GM23248 (cell line): ENCODE results near the gene ETS1. TPM values are rescaled to one million over a fixed set of nuclear protein-coding genes. Genes with fewer than 3 reads are reported as not detected.

Experiments
- DNase-seq: peaks from one replicate; pipeline ENCODE4 v3.0.0-alpha.2; 2015
- H2AFZ ChIP-seq: fragments of 200-600 bp; sonication (generic); 2 replicates; pipeline ENCODE4 v1.6.1; 2016; ENCODE audit warnings: antibody characterized with exemption
- H3F3A ChIP-seq: fragments of 200-600 bp; sonication (generic); 2 replicates; pipeline ENCODE4 v1.6.1; 2016; ENCODE audit warnings: mild to moderate bottlenecking, antibody characterized with exemption, mixed run types; ENCODE audit not compliant: insufficient read depth
- H3K27ac ChIP-seq: fragments of 200-600 bp; sonication (generic); 2 replicates; pipeline ENCODE4 v1.5.1; 2016; ENCODE audit warnings: mild to moderate bottlenecking
- H3K27me3 ChIP-seq: fragments of 200-600 bp; sonication (generic); replicated peaks from 2 replicates; pipeline ENCODE4 v1.6.1; 2016; ENCODE audit warnings: mild to moderate bottlenecking; ENCODE audit not compliant: insufficient read depth
- H3K36me3 ChIP-seq: fragments of 200-600 bp; sonication (generic); 2 replicates; pipeline ENCODE4 v1.6.1; 2016; ENCODE audit warnings: low read depth, mild to moderate bottlenecking
- H3K4me1 ChIP-seq: fragments of 200-600 bp; sonication (generic); 2 replicates; pipeline ENCODE4 v1.6.1; 2016; ENCODE audit warnings: mild to moderate bottlenecking; ENCODE audit not compliant: insufficient read depth
- H3K4me2 ChIP-seq: fragments of 200-600 bp; sonication (generic); one replicate; pipeline ENCODE4 v1.6.1; 2016; ENCODE audit warnings: mild to moderate bottlenecking; ENCODE audit not compliant: unreplicated experiment
- H3K4me3 ChIP-seq: fragments of 200-600 bp; sonication (generic); 2 replicates; pipeline ENCODE4 v1.5.1; 2016; ENCODE audit warnings: mild to moderate bottlenecking
- H3K79me2 ChIP-seq: fragments of 200-600 bp; sonication (generic); 2 replicates; pipeline ENCODE4 v1.6.1; 2016; ENCODE audit warnings: mild to moderate bottlenecking; ENCODE audit not compliant: insufficient read depth
- H3K9ac ChIP-seq: fragments of 200-600 bp; sonication (generic); 2 replicates; pipeline ENCODE4 v1.6.1; 2016; ENCODE audit warnings: mild to moderate bottlenecking
- H3K9me2 ChIP-seq: fragments of 200-600 bp; sonication (generic); 2 replicates; pipeline ENCODE4 v1.6.1; 2016; ENCODE audit warnings: mixed run types, mild to moderate bottlenecking, moderate library complexity; ENCODE audit not compliant: insufficient read depth
- H3K9me3 ChIP-seq: fragments of 200-600 bp; sonication (generic); one replicate; pipeline ENCODE4 v1.6.1; 2017; ENCODE audit warnings: low read depth
- H4K20me1 ChIP-seq: fragments of 200-600 bp; sonication (generic); 2 replicates; pipeline ENCODE4 v1.6.0; 2016; ENCODE audit not compliant: insufficient read depth
- EZH2 ChIP-seq: fragments of 200-600 bp; sonication (generic); IDR thresholded peaks from 2 replicates; pipeline ENCODE4 v1.6.1; 2018; ENCODE audit warnings: antibody characterized with exemption, mild to moderate bottlenecking; ENCODE audit not compliant: insufficient read depth, poor library complexity, severe bottlenecking
- EZH2phosphoT487 ChIP-seq: fragments of 200-600 bp; sonication (generic); IDR thresholded peaks from 2 replicates; pipeline ENCODE4 v1.6.1; 2018; ENCODE audit warnings: antibody characterized with exemption, moderate library complexity, mild to moderate bottlenecking, low read depth; ENCODE audit not compliant: insufficient read depth
- WGBS, 2 experiments: methylation state at CpG; one replicate each; pipeline ENCODE4 v1.1.6; 2015 to 2017; ENCODE audit warnings: low lambda C conversion rate in 2 of 2, low coverage in 1 of 2; ENCODE audit errors: missing lambda C conversion rate in 2 of 2; 5-methylcytosine and 5-hydroxymethylcytosine counted together
- in situ Hi-C: fragments of 300-500 bp; cut with MboI; formaldehyde crosslinking; loops from 2 replicates; pipeline ENCODE4 v1.15.0; 2020
- polyA plus RNA-seq: library from polyadenylated mRNA; unstranded; fragments of >200 nt; fragmentation: Nextera tagmentation; extraction: Ambion mirVana; gene quantifications from 2 replicates; pipeline ENCODE4 v1.2.1, GENCODE V29; 2016
- total RNA-seq: library from RNA; depleted of rRNA; stranded (reverse); fragments of >200 nt; shearing (Covaris generic); gene quantifications from 2 replicates; pipeline ENCODE4 v1.2.3, GENCODE V29; 2014

ETS1 gene
- total and polyA plus RNA-seq, 2 experiments from 2014 or later = 19.9 to 61.0 TPM

GRCh38 chr11:128564642-128565245, 22.6 kb downstream of the ETS1 start:
- WGBS, 2 experiments = 84 to 87% methylated on average over 3 of the region's 3 CpGs
- Histone ChIP-seq H3K4me2 (no peak overlapping the region), H3K27me3 (0 out of 2 replicates have a peak, but pooled peaks cover 6% of the 10 kb centered on the region), H3K4me1 (no peaks in the 10 kb centered on the region), H3K9ac (no peak overlapping the region), H2AFZ (no peak overlapping the region), H3F3A (no peaks in the 10 kb centered on the region), H3K27ac (no peak overlapping the region), H3K9me3 (no peaks in the 10 kb centered on the region), H3K79me2 (no peaks in the 10 kb centered on the region), H3K4me3 (no peak overlapping the region), H4K20me1 (no peaks in the 10 kb centered on the region), H3K9me2 (no peaks in the 10 kb centered on the region), H3K36me3 (no peaks in the 10 kb centered on the region)
- DNase-seq = no peak
- in situ Hi-C loops = no loop called here
- no peak for TF ChIP-seq EZH2phosphoT487
- no peak for TF ChIP-seq EZH2

GRCh38 chr11:128563942-128564641, 23.3 kb downstream of the ETS1 start:
- Histone ChIP-seq H3K27me3 (0 out of 2 replicates have a peak, but pooled peaks cover 6% of the 10 kb centered on the region), H3K4me1 (no peaks in the 10 kb centered on the region), H3F3A (no peaks in the 10 kb centered on the region), H3K4me3 (no peak overlapping the region), H2AFZ (no peak overlapping the region), H3K36me3 (no peaks in the 10 kb centered on the region), H3K9ac (no peak overlapping the region), H3K9me3 (no peaks in the 10 kb centered on the region), H3K9me2 (no peaks in the 10 kb centered on the region), H3K4me2 (no peak overlapping the region), H4K20me1 (no peaks in the 10 kb centered on the region), H3K27ac (no peak overlapping the region), H3K79me2 (no peaks in the 10 kb centered on the region)
- TF ChIP-seq EZH2 (no peak), EZH2phosphoT487 (no peak)
- WGBS, 2 experiments = 74 to 79% methylated on average over 11 of the region's 11 CpGs
- in situ Hi-C loops = no loop called here
- DNase-seq = no peak

GRCh38 chr11:128563308-128563707, 24.1 kb downstream of the ETS1 start:
- Histone ChIP-seq H3K79me2 (no peaks in the 10 kb centered on the region), H3K4me3 (no peak overlapping the region), H3K27ac (no peak overlapping the region), H3K9ac (no peak overlapping the region), H3K9me3 (no peaks in the 10 kb centered on the region), H3K36me3 (no peaks in the 10 kb centered on the region), H3K4me2 (no peak overlapping the region), H3F3A (no peaks in the 10 kb centered on the region), H4K20me1 (no peaks in the 10 kb centered on the region), H3K9me2 (no peaks in the 10 kb centered on the region), H2AFZ (no peak overlapping the region), H3K27me3 (0 out of 2 replicates have a peak, but pooled peaks cover 6% of the 10 kb centered on the region), H3K4me1 (no peaks in the 10 kb centered on the region)
- 86 to 94% methylated on average over 5 of the region's 5 CpGs for WGBS, 2 experiments
- no peak for DNase-seq
- no peak for TF ChIP-seq EZH2
- TF ChIP-seq EZH2phosphoT487 = no peak
- in situ Hi-C loops = no loop called here

- H3K4me3 ChIP-seq = no peak overlapping the region
- in situ Hi-C loops = no loop called here
- H3K9ac ChIP-seq = no peak overlapping the region
- no peaks in the 10 kb centered on the region for H3K9me3 ChIP-seq
- WGBS, 2 experiments = 60 to 67% methylated on average over 3 of the region's 3 CpGs
- TF ChIP-seq EZH2 = no peak
- no peak for TF ChIP-seq EZH2phosphoT487
- no peaks in the 10 kb centered on the region for H3K36me3 ChIP-seq
- no peaks in the 10 kb centered on the region for H3F3A ChIP-seq
- 0 out of 2 replicates have a peak, but pooled peaks cover 6% of the 10 kb centered on the region for H3K27me3 ChIP-seq
- no peaks in the 10 kb centered on the region for H3K79me2 ChIP-seq
- no peaks in the 10 kb centered on the region for H3K9me2 ChIP-seq
- H2AFZ ChIP-seq = no peak overlapping the region
- peak; percentile 48 for DNase-seq
- no peaks in the 10 kb centered on the region for H4K20me1 ChIP-seq
- H3K27ac ChIP-seq = no peak overlapping the region
- no peak overlapping the region for H3K4me2 ChIP-seq
- H3K4me1 ChIP-seq = no peaks in the 10 kb centered on the region
Measured at GRCh38 chr11:128559496-128560103, 27.8 kb downstream of the ETS1 start.
